GM03348 (cell line): ENCODE results near the gene KRT15.

Experiments
- DNase-seq: peaks from one replicate; pipeline ENCODE4 v3.0.0; 2012; ENCODE audit warnings: low spot score

The KRT15 gene

DNA sequence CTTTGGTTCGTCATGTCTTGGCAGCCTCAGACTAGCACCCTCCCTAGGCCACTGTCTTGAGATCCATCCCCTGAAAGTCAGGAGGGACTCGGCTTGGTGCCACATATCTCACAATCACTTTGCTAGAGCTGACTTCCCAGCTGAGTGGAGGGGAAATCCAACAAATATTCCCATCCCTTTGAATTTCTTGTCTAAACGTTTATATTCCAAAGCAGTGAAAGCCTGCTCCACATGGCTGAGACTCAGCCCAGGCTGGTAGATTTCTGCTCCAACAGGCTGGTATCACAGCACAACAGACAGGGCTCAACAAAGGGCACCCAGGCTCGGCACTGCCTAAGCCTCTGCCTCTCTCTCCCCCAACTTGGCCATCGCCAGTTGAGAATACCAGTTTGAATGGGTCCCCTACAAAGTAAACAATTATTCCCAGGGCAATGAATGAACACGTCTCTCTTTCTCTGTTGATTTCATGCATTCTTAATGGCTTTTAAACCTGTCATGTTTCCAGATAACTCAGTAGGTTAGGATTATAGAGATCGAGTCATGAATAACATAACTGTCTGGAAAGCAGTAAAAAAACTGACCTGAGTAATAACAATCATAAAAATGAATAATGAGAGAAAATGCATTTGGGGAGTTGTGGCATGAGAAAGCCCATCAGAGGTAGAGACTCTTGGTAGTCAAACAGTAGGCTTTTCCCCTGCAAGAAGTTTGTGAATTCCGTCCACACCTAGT is 14.3 kb downstream of the KRT15 start:
- DNase-seq, result no peak

GRCh38 chr17:41503202-41503601 is 15.5 kb downstream of the KRT15 start:
- no peak for DNase-seq

DNA sequence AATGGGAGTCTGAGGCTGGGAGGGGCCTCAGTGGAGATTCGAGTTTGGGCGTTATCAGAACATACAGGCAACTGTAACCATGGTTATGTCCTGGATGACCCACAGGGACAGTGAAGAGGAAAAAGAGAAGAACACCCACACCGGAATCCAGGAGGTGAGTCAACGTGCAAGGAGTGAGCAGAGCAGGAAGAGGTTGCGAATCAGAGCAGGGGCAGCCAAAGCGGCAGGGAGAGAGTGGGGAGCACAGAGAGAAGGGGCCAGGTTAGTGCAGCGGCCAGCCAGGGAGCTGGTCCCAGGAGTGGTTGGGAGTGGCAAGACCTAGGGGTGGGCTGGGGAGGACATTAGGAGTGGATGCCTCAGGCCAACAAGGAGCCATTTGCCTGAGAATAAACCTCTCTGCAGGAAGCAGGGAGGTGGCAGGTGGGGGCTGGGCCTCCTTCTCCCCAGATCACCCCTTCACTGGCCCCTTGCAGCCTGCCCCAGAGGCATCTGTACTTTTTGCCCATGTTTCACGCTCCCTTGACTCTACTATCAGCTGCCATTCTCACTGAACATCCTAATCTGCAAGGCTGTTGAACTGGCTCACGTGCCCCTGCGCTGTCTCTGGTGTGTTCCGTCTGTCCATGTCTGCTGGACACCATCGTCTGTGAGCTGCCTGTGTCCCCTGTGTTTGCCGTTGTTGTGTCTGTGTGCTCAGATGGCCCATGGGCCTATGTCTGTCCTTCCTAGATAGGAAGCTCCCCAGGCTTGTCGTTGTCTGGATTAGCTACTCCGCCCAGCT is 18.4 kb downstream of the KRT15 start:
- peak; percentile 55 for DNase-seq

DNA sequence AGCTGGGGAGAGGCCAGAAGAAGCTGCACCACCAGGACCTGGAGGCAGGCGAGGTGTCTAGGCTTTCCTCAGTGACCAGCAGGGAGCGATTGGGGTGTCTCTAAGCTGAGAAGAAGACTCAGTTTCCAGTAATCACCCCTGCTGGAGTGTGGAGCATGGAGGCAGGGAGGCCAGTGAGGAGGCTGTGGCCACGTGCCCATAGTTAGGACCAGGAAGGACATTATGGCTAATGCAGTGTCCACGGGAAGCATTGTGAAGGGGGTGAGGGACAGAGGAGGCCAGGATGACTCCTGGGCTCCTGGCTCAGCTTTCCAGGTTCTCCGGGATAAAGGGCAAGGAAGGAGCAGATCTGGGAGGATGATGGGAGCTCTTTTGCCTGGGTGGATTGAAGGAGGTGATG is 19.0 kb downstream of the KRT15 start:
- no peak for DNase-seq

DNA sequence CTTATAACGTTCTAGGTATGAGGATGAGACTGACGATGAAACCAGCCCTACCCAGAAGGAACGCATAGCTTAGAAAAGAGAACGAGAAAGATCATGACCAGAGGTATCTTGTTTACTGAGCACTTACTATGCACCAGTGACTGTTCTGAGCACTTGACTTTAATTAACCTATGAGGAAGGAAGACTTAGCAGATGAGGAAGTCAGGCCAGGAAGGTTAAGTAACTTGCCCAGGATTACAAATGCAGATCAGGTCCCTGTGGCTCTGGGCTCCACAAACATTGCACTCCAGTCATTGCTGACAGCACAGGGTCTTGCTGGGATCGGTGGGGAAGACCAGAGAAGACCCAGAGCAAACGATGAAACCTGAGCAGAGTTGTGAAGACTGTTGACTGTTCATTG is 20.4 kb downstream of the KRT15 start:
- no peak for DNase-seq

GRCh38 chr17:41496803-41497484 is 21.7 kb downstream of the KRT15 start:
- peak; percentile 95 for DNase-seq

DNA sequence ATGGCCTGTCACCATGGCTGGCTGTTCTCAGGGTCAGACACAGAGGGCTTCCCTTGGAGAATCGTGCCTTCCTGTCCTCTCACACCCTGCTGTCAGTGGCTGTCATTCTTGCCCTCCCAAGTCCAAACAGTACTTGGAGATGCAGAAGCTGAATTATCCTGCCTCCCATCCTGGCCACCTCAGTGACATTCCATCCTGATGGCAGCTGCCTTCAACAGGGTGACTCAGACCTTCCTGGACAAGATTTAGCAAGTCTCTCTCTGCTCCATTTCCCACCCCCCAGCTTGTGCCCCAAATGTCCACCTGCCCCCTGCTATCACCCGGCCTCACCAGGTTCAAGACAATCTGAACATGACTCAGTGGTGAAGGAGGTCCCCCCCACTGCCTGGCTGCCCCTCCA is 24.2 kb downstream of the KRT15 start:
- peak; percentile 54 for DNase-seq

GRCh38 chr17:41492771-41493170 is 25.9 kb downstream of the KRT15 start:
- DNase-seq, result no peak

GRCh38 chr17:41492351-41492750 is 26.3 kb downstream of the KRT15 start:
- no peak for DNase-seq

DNA sequence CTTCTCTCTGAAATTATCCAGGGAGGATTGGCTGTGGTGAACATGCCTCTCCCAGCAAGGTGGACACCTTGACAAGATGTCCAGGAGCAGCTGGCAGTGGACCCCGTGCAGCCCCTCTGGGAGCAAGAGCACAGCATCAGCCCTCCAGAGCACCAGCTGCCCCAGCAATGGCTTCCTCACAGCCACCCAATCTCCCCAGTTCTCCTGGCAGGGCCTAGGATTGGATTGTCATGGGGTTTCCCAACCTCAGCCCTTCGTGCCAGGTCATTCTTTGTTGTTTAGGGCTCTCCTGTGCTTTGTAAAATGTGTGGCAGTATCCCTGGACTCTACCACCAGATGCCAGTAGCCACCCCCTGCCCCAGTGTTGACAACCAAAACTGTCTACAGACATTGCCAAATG is 27.2 kb downstream of the KRT15 start:
- no peak for DNase-seq

DNA sequence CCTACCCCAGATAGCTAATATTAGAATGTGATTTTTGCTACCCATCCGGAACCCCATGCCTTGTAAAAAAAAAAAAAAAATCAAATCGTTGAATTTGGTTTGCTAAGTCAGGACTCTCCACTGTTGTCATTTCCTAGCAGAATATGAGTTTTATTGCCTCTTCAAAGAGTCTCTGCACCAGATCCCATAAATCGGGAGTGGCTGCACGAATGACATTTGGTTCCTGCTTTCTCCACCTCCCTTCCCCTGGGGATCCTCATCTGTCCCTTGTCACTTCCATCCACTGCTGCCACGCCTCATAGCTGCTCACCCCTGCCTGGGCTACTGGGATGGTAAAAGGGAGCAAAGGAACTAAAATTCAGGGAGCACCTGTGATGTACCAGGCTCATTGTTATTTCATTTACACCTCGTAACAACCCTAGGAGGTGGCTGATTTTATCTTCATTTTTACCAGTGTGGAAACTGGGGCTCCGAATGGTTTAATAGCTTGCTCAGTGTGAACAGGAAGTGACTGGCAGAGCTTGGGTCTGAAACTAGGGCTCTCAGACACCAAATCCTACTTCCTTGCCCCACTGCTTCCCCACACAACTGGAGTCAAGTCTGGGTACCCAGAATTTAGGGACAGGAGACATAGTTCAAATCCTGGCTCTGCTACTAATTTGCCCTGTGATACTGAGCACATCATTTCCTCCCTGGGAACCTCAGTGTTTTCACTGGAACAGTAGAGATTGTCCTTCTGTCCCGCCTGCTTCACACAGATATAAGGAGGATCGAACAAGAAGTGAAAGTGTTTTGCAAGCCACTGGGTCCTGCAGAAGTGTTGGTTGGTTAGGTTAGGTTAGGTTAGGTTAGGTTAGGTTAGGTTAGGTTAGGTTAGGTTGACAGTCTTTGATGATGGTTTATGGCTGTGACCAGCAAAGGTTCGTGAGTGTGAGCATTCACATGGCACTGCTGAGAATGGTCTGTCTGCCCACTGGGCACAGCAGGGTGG is 28.4 kb downstream of the KRT15 start:
- DNase-seq, result no peak

GRCh38 chr17:41489531-41489930 is 29.2 kb downstream of the KRT15 start, which contains the start of gene KRT36:
KRT36 (minus strand) TSS chr17:41489910; CDS start chr17:41489864, 46 bp downstream.
- DNase-seq, result no peak

DNA sequence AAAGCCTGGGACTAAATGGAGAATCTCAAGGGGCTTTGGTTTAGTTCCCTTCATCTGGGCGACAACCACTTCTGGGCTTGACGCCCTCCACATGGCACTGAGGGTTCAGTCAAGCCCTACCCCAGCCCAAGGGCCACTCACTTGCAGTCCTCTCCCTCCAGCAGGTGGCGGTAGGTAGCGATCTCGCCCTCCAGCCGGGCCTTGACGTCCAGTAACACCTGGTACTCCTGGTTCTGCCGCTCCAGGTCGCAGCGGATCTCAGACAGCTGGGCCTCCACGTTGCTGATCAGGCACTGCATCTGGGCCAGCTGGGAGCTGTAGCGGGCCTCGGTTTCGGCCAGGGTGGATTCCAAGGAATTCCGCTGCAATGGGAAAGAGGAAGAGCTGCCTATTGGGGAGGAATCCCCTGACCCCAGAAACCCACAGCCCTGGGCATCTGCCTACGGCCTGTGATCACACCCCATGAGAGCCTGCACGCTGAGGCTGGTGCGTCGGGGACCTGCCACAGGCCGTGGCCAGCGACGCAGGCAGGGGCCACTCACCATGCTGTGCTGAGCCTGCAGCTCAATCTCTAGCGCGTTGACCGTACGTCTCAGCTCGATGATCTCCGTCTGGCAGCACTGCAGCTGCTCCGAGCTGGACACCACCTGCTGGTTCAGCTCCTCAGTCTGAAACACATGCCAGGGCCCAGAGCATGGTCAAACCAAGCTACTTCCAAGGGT is 31.7 kb downstream of the KRT15 start:
- no peak for DNase-seq

DNA sequence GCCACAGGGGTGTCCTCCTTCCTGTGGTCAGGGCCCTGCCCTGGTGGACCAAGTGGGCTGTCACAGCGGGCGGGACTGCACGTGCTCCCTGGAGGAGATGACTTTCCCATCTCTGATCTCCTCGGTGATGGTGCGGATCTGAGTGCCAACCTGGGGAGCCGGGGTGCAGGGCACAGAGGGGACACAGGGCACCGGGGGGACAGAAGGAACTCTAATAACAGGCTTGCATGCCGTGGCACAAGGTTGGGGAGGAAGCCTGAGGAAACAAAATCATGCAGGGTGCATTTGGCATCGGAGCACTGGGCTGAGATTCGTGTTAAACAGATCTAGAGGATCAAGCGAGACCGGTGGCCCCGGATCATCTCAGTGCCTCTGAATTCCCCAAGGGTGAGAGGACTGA is 32.4 kb downstream of the KRT15 start:
- DNase-seq, result no peak

GRCh38 chr17:41484920-41485904 is 33.5 kb downstream of the KRT15 start:
- DNase-seq, result no peak

GRCh38 chr17:41483991-41484826 is 34.5 kb downstream of the KRT15 start:
- no peak for DNase-seq

- DNase-seq, result no peak
Observed at GRCh38 chr17:41483531-41483930, 35.2 kb downstream of the KRT15 start.

GRCh38 chr17:41481036-41481435 is 37.7 kb downstream of the KRT15 start, which contains the start of gene KRT35:
KRT35 (minus strand) TSS chr17:41481151; CDS start chr17:41481097, 54 bp downstream.
- DNase-seq, result no peak

GRCh38 chr17:41480581-41480980 is 38.1 kb downstream of the KRT15 start:
- DNase-seq, result no peak
